Breast epithelium (tissue), 4 donors: ENCODE measurements around the gene SIAH1. TPM values are rescaled to one million over a fixed set of nuclear protein-coding genes. Genes with fewer than 3 reads are reported as not detected.
A peak's percentile ranks its signal among the peaks of the same experiment; 100 is the strongest.
"Not testable (repeated sequence)": the region's sequence is repeated elsewhere in the genome, so short reads cannot be mapped to it uniquely, and the experiment has no call there.

ENCODE experiments used
- DNase-seq, 2 donors: peaks; one replicate each; pipeline ENCODE4 v3.0.0-alpha.2; 2019; ENCODE audit warnings: low spot score in 2 of 2
- H3K27ac ChIP-seq, 2 donors: fragments of 200-600 bp; sonication (generic) in 1 of 2; one replicate each; pipeline ENCODE4 v1.5.1; 2016 to 2019; ENCODE audit warnings: mild to moderate bottlenecking in 1 of 2
- H3K27me3 ChIP-seq, 2 donors: fragments of 200-600 bp; sonication (generic) in 1 of 2; one replicate each; pipeline versions ENCODE4 v1.5.1 to v1.6.0; 2017 to 2019; ENCODE audit warnings: control low read depth in 1 of 2, mild to moderate bottlenecking in 1 of 2
- H3K36me3 ChIP-seq: fragments of 200-600 bp; one replicate; pipeline ENCODE4 v1.5.1; 2019
- H3K4me1 ChIP-seq, 2 donors: fragments of 200-600 bp; sonication (generic); one replicate each; pipeline ENCODE4 v1.5.1; 2016 to 2019; ENCODE audit warnings: control low read depth in 1 of 2
- H3K4me3 ChIP-seq, 3 donors: fragments of 200-600 bp; sonication (generic); 1 replicate in 2 of 3; 2 replicates in 1 of 3; pipeline ENCODE4 v1.5.1; 2016 to 2019; ENCODE audit warnings: mild to moderate bottlenecking in 3 of 3, moderate library complexity in 2 of 3
- H3K9me3 ChIP-seq, 2 donors: fragments of 200-600 bp; sonication (generic) in 1 of 2; one replicate each; pipeline ENCODE4 v1.5.1; 2016 to 2019; ENCODE audit warnings: control low read depth in 1 of 2
- POLR2A ChIP-seq: fragments of 450-650 bp; IDR thresholded peaks from one replicate; pipeline ENCODE4 v1.6.1; 2016; ENCODE audit warnings: antibody characterized with exemption, mild to moderate bottlenecking, moderate library complexity
- POLR2AphosphoS5 ChIP-seq, 3 donors: sonication (generic); formaldehyde crosslinking; IDR thresholded peaks; one replicate each; pipeline ENCODE4 v1.6.1; 2017; ENCODE audit warnings: antibody characterized with exemption in 3 of 3
- intact Hi-C: fragments of 100-400 bp; cut with DNase I; formaldehyde crosslinking; loops from one replicate; pipeline ENCODE4 v1.15.1; 2023; ENCODE audit warnings: low total_unique reads
- total RNA-seq, 3 donors: library from RNA; depleted of rRNA; stranded (reverse); fragments of >200 nt; gene quantifications; one replicate each; pipeline ENCODE4 v1.1.0, GENCODE V29; 2016
- TF ChIP-seq, protein P1 (sequence below), 3 donors: fragments of 450-650 bp; IDR thresholded peaks; one replicate each; pipeline ENCODE4 v1.5.1; 2016 to 2017; ENCODE audit warnings: antibody characterized with exemption in 3 of 3, mild to moderate bottlenecking in 3 of 3, moderate library complexity in 3 of 3

Gene SIAH1
- total RNA-seq, 3 donors from 2014 or later, result 36.2 to 45.2 (median 44.2) TPM

DNA sequence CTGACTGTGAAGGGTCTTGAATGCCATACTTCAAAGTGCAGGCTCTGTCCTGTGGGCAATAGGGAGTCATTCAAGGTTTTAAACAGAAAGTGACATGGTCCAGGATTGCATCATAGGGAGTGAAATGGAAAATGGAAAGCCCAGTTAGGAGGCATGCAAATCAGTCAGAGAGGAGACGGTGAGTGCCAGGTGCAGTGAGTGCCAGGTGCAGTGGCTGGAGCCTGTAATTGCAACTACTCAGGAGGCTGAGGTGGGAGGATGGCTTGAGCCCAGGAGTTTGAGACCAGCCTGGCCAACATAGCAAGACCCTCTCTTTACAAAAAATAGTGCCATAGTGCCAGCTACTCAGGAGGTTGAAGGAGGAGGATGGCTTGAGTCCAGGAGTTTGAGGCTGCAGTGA lies 35.2 kb upstream of the SIAH1 start:
- no peak for TF ChIP-seq POLR2AphosphoS5 (IDR thresholded peaks at IDR 0.05)
- TF ChIP-seq, protein P1, sequence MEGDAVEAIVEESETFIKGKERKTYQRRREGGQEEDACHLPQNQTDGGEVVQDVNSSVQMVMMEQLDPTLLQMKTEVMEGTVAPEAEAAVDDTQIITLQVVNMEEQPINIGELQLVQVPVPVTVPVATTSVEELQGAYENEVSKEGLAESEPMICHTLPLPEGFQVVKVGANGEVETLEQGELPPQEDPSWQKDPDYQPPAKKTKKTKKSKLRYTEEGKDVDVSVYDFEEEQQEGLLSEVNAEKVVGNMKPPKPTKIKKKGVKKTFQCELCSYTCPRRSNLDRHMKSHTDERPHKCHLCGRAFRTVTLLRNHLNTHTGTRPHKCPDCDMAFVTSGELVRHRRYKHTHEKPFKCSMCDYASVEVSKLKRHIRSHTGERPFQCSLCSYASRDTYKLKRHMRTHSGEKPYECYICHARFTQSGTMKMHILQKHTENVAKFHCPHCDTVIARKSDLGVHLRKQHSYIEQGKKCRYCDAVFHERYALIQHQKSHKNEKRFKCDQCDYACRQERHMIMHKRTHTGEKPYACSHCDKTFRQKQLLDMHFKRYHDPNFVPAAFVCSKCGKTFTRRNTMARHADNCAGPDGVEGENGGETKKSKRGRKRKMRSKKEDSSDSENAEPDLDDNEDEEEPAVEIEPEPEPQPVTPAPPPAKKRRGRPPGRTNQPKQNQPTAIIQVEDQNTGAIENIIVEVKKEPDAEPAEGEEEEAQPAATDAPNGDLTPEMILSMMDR (IDR thresholded peaks at IDR 0.05), result no peak
- TF ChIP-seq POLR2A, result no peak
- no peaks in the 10 kb centered on the region for H3K36me3 ChIP-seq
- DNase-seq, result no peak
- no peaks in the 10 kb centered on the region for H3K9me3 ChIP-seq
- H3K4me3 ChIP-seq, result no peak overlapping the region
- no peaks in the 10 kb centered on the region for H3K27me3 ChIP-seq
- H3K4me1 ChIP-seq, result no peaks in the 10 kb centered on the region
- no peak overlapping the region for H3K27ac ChIP-seq
- intact Hi-C loops, result no loop called here

DNA sequence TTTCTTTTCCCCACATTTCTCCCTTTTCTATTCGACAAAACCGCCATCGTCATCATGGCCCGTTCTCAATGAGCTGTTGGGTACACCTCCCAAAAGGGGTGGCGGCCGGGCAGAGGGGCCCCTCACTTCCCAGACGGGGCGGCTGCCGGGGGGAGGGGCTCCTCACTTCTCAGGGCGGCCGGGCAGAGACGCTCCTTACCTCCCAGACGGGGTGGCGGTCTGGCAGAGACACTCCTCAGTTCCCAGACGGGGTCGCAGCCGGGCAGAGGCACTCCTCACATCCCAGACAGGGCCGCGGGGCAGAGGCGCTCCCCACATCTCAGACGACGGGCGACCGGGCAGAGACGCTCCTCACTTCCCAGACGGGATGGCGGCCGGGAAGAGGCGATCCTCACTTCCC lies 31.4 kb upstream of the SIAH1 start:
- H3K4me1 ChIP-seq, intact Hi-C loops: not testable (repeated sequence)

DNA sequence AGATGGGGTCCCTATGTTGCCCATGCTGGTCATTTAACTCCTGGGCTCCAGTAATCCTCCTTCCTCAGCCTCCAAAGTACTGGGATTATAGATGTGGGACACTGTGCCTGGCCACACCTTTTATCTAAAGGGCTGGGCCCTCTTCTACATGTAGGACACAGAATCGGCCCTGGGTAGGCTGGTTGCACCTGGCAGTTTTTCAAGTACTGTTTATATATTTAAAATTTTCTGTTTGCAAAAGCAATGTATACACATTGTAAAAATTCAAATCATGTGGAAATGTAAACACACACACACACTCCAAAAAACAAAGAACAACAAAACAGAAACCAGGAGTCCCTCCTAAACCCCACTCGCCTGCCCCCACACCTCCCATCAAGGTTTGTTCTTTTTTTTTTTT lies 28.1 kb upstream of the SIAH1 start:
- Histone ChIP-seq H3K4me3 (no peak overlapping the region), H3K27me3 (no peaks in the 10 kb centered on the region), H3K36me3 (no peaks in the 10 kb centered on the region), H3K9me3 (no peaks in the 10 kb centered on the region), H3K27ac (no peak overlapping the region), H3K4me1 (no peaks in the 10 kb centered on the region)
- no peak for DNase-seq
- intact Hi-C loops, result loop anchor here (5.0 kb wide), 1 partner anchor 949 kb away; no protein-coding TSS in a partner anchor
- no peak for TF ChIP-seq POLR2AphosphoS5 (IDR thresholded peaks at IDR 0.05)
- TF ChIP-seq, protein P1 (IDR thresholded peaks at IDR 0.05), result no peak
- no peak for TF ChIP-seq POLR2A

More for the DNA sequence above, 31.4 kb upstream of the SIAH1 start:
- not testable (repeated sequence) for H3K27ac ChIP-seq, DNase-seq, H3K27me3 ChIP-seq, H3K9me3 ChIP-seq, H3K36me3 ChIP-seq, H3K4me3 ChIP-seq

DNA sequence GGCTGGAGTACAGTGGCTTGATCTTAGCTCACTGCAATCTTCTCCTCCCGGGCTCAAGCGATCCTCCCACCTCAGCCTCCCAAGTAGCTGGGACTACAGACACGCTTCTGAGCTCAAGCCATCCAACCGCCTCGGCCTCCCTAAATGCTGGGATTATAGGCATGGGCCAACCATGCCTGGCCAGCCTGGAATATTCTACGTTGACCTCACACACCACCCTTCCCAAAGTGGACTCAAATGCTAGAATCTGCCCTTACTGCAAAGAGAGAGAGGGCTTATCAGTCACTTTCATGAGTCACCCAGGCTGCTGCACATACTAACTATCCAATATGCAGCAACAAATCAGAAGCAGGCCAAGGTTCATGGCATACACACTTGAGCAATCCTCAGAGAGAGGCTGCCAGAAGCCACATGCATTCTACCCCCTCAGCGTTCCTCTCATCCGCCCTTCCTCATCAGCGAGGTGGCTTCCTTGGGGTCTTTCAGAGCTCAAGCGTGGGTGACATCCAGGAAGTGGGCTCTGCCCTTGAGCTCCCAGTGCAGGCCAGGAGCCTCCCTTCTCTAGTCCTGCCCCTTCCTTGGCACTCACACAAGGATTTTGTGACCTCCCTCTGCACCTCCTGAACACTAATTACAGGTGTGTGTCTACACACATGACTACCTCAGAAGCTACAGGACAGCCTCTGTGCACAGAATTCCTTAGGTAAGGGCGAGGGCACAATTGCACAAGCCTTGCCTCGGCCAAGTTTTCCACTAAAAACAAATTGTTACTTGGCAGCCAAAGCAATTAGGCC lies 24.8 kb upstream of the SIAH1 start:
- peak in 1 of 2 donors; percentile 24 for DNase-seq
- Histone ChIP-seq H3K27ac (peak overlapping the region; percentile 58 to 64), H3K4me1 (no peaks in the 10 kb centered on the region), H3K4me3 (no peak overlapping the region), H3K9me3 (no peaks in the 10 kb centered on the region), H3K27me3 (no peaks in the 10 kb centered on the region), H3K36me3 (no peaks in the 10 kb centered on the region)
- intact Hi-C loops, result loop anchor here (5.0 kb wide), 1 partner anchor 952 kb away; no protein-coding TSS in a partner anchor
- TF ChIP-seq, protein P1 (IDR thresholded peaks at IDR 0.05), result no peak
- peak in 1 of 3 donors; percentile 14 for TF ChIP-seq POLR2AphosphoS5 (IDR thresholded peaks at IDR 0.05)

DNA sequence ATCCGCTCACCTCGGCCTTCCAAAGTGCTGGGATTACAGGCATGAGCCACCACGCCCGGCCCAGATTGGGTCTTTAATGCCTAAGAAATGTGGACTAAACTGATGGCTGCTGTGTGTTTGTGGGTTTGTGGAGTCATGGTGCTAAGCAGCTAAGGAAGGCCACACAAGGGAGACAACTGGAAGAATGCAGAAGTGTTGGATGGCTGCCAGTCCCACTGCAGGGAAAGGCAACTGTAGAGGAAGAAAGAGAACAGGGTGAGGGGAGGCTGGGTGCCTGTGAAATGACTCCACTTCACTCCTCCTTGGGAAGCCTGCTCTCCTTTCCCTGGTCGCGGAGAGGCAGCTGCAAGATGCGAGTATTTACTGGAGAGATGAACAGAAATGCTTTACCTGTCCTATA lies 23.5 kb upstream of the SIAH1 start:
- Histone ChIP-seq H3K9me3 (no peaks in the 10 kb centered on the region), H3K4me1 (no peaks in the 10 kb centered on the region), H3K27ac (no peak overlapping the region), H3K36me3 (no peaks in the 10 kb centered on the region), H3K27me3 (no peaks in the 10 kb centered on the region), H3K4me3 (no peak overlapping the region)
- no peak for DNase-seq
- intact Hi-C loops, result no loop called here
- TF ChIP-seq, protein P1 (IDR thresholded peaks at IDR 0.05), result no peak
- no peak for TF ChIP-seq POLR2A
- TF ChIP-seq POLR2AphosphoS5 (IDR thresholded peaks at IDR 0.05), result no peak
